Tibial artery (tissue), 4 donors: ENCODE data around the gene PARVA.

Experiments used
- DNase-seq, 2 donors: peaks; one replicate each; pipeline ENCODE4 v3.0.0-alpha.2; 2019
- H3K27ac ChIP-seq, 2 donors: fragments of 200-600 bp; sonication (generic) in 1 of 2; 1 replicate in 1 of 2; 2 replicates in 1 of 2; pipeline ENCODE4 v1.5.1; 2018 to 2019; ENCODE audit warnings: mild to moderate bottlenecking in 1 of 2
- H3K27me3 ChIP-seq, 2 donors: fragments of 200-600 bp; sonication (generic) in 1 of 2; one replicate each; pipeline versions ENCODE4 v1.5.1 to v1.6.0; 2016 to 2019
- H3K36me3 ChIP-seq, 3 donors: fragments of 200-600 bp; sonication (generic) in 2 of 3; one replicate each; pipeline ENCODE4 v1.5.1; 2016 to 2019; ENCODE audit warnings: mild to moderate bottlenecking in 2 of 3
- H3K4me1 ChIP-seq, 4 donors: fragments of 200-600 bp; sonication (generic) in 2 of 4; 1 replicate in 3 of 4; 2 replicates in 1 of 4; pipeline ENCODE4 v1.5.1; 2016 to 2019
- H3K4me3 ChIP-seq, 2 donors: fragments of 200-600 bp; sonication (generic) in 1 of 2; 1 replicate in 1 of 2; 2 replicates in 1 of 2; pipeline ENCODE4 v1.5.1; 2018 to 2019; ENCODE audit warnings: mild to moderate bottlenecking in 2 of 2
- H3K9me3 ChIP-seq, 3 donors: fragments of 200-600 bp; sonication (generic) in 1 of 3; one replicate each; pipeline ENCODE4 v1.5.1; 2016 to 2019
- intact Hi-C: fragments of 100-400 bp; cut with DNase I; formaldehyde crosslinking; loops from one replicate; pipeline ENCODE4 v1.15.0; 2023; ENCODE audit warnings: low total_unique reads
- TF ChIP-seq, protein P1 (sequence below), 2 experiments: fragments of 200-600 bp in 1 of 2; fragments of 450-650 bp in 1 of 2; IDR thresholded peaks; one replicate each; pipeline ENCODE4 v1.5.1; 2017 to 2019; ENCODE audit warnings: antibody characterized with exemption in 2 of 2, mild to moderate bottlenecking in 1 of 2, moderate library complexity in 1 of 2

Gene PARVA

GRCh38 chr11:12414611-12415010 lies 37.2 kb downstream of the PARVA start:
- H3K27ac ChIP-seq = peak overlapping the region; percentile 76 to 83
- intact Hi-C loops = loop anchor here (5.0 kb wide), 1 partner anchor 478 kb away; no protein-coding TSS in a partner anchor
- H3K27me3 ChIP-seq = no peaks in the 10 kb centered on the region
- peaks cover 3 to 89% (median 72%) of the 10 kb centered on the region in 4 donors for H3K4me1 ChIP-seq
- no peaks in the 10 kb centered on the region for H3K36me3 ChIP-seq
- TF ChIP-seq, protein P1, sequence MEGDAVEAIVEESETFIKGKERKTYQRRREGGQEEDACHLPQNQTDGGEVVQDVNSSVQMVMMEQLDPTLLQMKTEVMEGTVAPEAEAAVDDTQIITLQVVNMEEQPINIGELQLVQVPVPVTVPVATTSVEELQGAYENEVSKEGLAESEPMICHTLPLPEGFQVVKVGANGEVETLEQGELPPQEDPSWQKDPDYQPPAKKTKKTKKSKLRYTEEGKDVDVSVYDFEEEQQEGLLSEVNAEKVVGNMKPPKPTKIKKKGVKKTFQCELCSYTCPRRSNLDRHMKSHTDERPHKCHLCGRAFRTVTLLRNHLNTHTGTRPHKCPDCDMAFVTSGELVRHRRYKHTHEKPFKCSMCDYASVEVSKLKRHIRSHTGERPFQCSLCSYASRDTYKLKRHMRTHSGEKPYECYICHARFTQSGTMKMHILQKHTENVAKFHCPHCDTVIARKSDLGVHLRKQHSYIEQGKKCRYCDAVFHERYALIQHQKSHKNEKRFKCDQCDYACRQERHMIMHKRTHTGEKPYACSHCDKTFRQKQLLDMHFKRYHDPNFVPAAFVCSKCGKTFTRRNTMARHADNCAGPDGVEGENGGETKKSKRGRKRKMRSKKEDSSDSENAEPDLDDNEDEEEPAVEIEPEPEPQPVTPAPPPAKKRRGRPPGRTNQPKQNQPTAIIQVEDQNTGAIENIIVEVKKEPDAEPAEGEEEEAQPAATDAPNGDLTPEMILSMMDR (IDR thresholded peaks at IDR 0.05) = no peak
- no peak overlapping the region for H3K4me3 ChIP-seq
- no peaks in the 10 kb centered on the region for H3K9me3 ChIP-seq
- DNase-seq = no peak

DNA sequence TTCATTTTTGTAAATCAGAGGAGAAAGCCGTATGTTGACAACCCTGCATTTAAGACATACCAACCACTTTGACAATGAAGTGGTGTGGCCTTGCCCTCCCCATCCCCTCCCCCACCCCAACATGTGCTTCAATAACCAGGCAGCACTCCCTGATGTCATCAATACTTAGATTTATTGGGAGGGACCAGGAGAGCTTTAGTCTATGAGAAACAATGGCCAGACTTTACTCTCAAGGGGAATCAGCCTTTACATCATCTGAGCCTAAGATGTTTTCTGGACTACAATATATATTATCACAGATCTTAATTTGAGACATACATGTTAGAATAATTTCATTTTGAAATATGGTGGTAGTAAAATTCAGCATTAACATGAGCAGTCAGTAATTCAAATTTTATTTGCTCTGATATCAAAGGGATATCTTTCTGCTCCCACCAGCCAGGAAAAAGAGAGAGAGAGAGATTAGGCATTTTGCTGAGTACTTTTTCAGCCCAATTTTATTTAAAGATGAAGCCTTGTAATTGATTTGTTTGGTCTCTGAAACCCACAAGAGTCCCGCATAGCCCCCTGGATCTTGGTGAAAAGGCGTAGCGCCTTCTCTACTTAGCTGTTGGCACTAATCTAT lies 38.1 kb downstream of the PARVA start:
- intact Hi-C loops = no loop called here
- no peak overlapping the region for H3K4me3 ChIP-seq
- H3K9me3 ChIP-seq = no peaks in the 10 kb centered on the region
- TF ChIP-seq, protein P1 (IDR thresholded peaks at IDR 0.05) = no peak
- H3K27me3 ChIP-seq = no peaks in the 10 kb centered on the region
- DNase-seq = no peak
- H3K36me3 ChIP-seq = no peaks in the 10 kb centered on the region
- peak overlapping the region; percentile 13 to 83 for H3K27ac ChIP-seq
- H3K4me1 ChIP-seq = peaks cover 3 to 80% (median 63%) of the 10 kb centered on the region in 4 donors

DNA sequence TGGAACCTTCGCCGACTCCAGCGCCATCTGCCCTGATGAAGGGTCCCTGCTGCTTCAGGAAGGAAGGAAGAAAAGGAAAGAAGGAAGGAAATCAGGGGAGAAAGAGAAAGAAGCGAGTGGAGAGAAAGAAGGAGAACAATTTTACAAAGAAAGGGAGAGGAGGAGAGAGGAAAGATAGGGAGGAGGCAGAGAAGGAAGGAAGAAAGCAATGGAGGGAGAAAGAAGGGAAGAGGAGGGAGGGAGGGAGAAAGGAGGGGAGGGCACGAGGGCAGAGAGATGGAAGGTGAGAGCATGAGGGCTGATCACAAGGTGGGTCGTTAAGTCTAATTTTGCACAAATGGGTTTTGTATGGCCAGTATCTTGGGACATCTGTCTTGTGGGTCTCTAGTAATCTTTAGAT lies 39.2 kb downstream of the PARVA start:
- TF ChIP-seq, protein P1 (IDR thresholded peaks at IDR 0.05) = no peak
- Histone ChIP-seq H3K4me1 (peaks cover 3 to 74% (median 53%) of the 10 kb centered on the region in 4 donors), H3K27me3 (no peaks in the 10 kb centered on the region), H3K4me3 (no peak overlapping the region), H3K9me3 (no peaks in the 10 kb centered on the region), H3K36me3 (no peaks in the 10 kb centered on the region), H3K27ac (peak overlapping the region in 1 of 2 donors; percentile 13)
- DNase-seq = no peak
- intact Hi-C loops = no loop called here

DNA sequence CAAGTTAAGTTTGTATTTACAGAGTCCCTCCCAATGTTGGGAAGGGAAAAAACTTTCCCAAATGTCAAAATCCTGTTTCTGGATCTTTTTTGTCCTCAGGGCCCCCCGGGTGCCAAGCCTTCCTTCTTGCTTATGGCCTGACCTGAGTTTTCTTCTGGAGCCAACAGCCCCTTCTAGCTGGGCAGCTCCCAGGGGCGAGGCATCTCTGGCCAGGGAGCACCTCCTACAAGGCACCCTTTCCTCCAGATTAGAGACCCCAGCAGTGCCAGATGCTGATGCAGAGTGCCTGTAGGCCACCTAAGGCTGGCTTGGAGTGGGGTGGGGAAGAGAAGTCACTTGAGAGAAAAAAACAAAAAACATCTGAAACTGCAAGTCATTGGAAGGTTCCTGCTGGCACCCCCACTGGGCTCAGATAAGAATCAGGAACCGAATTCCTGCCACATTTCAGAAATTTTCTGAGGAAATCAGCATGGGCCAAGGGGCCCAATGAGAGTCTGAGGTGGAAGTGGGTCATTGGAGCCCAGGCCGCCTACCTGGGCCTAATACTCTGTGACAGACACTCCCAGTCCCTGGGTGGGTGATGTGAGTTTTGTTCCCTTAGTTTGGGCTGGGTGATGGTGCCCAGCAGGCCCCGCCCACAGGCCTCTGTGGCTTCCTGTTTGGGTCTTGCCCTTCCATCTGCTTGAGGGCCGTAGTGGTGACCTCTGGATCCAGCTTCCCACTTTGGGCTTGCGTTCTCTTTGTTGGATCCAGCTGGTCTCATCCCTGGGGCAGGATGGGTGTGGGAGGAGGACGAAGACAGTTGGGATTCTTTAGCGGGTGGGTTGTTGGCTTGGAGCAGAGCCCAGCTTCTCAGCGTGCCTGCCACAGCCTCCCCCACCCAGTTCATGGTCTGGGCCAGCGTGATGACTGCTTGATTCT lies 40.6 kb downstream of the PARVA start:
- no peak overlapping the region for H3K4me3 ChIP-seq
- H3K27ac ChIP-seq = peak overlapping the region; percentile 60 to 67
- H3K27me3 ChIP-seq = no peaks in the 10 kb centered on the region
- H3K36me3 ChIP-seq = no peaks in the 10 kb centered on the region
- intact Hi-C loops = no loop called here
- no peak for DNase-seq
- TF ChIP-seq, protein P1 (IDR thresholded peaks at IDR 0.05) = no peak
- peaks cover 3 to 65% (median 39%) of the 10 kb centered on the region in 4 donors for H3K4me1 ChIP-seq
- no peaks in the 10 kb centered on the region for H3K9me3 ChIP-seq

DNA sequence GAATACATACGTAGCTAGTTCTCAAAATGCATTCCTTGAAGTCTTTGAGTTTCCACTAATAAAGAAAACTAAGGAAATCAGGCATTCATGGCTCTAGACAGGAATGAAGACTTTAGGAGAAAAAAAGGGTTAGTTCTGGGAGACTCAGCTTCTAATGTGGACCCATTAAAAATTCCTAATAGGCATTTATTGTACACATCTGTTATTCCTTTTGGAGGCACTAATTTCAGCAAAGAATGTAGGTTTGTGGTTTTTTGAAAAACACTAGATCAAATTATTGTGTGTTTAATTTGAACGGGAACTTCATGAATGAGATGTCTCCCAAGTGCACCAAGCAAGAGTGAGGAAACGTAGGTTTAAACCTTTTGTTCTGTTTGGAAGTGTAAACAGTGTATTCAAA lies 42.7 kb downstream of the PARVA start:
- TF ChIP-seq, protein P1 (IDR thresholded peaks at IDR 0.05) = no peak

More for the DNA sequence above, 42.7 kb downstream of the PARVA start:
- Histone ChIP-seq H3K36me3 (no peaks in the 10 kb centered on the region), H3K4me1 (peaks cover 0 to 51% (median 19%) of the 10 kb centered on the region in 4 donors), H3K27me3 (no peaks in the 10 kb centered on the region), H3K4me3 (no peak overlapping the region), H3K9me3 (no peaks in the 10 kb centered on the region), H3K27ac (no peak overlapping the region)
- intact Hi-C loops = no loop called here
- DNase-seq = no peak
